ENCODE measurements around the gene FBXL16.
A peak's percentile ranks its signal among the peaks of the same experiment; 100 is the strongest.

FBXL16 gene

GRCh38 chr16:667113-667779 lies 38.4 kb downstream of the FBXL16 start:
- DNase-seq (ENCODE audit: low read depth in 1 of 2, low spot score in 1 of 2), result no peak

- DNase-seq (ENCODE audit: low read depth in 1 of 2, low spot score in 1 of 2), result no peak
Observed at GRCh38 chr16:666572-666971, 39.0 kb downstream of the FBXL16 start.

- no peak for DNase-seq (ENCODE audit: low read depth in 1 of 2, low spot score in 1 of 2)
Observed at GRCh38 chr16:662597-662996, 43.0 kb downstream of the FBXL16 start.

- no peak for DNase-seq (ENCODE audit: low read depth in 1 of 2, low spot score in 1 of 2)
Observed at GRCh38 chr16:662095-662494, 43.5 kb downstream of the FBXL16 start.

- no peak for DNase-seq (ENCODE audit: low read depth in 1 of 2, low spot score in 1 of 2)
Observed at GRCh38 chr16:661184-661821, 44.3 kb downstream of the FBXL16 start.

GRCh38 chr16:660459-661183 lies 45.0 kb downstream of the FBXL16 start:
- peak in 1 of 2 donors; percentile 48 for DNase-seq (ENCODE audit: low read depth in 1 of 2, low spot score in 1 of 2)

GRCh38 chr16:660132-660458 lies 45.5 kb downstream of the FBXL16 start:
- no peak for DNase-seq (ENCODE audit: low read depth in 1 of 2, low spot score in 1 of 2)

- no peak for DNase-seq (ENCODE audit: low read depth in 1 of 2, low spot score in 1 of 2)
Observed at GRCh38 chr16:659618-660017, 46.0 kb downstream of the FBXL16 start.

GRCh38 chr16:658679-659571 lies 46.7 kb downstream of the FBXL16 start:
- no peak for DNase-seq (ENCODE audit: low read depth in 1 of 2, low spot score in 1 of 2)

GRCh38 chr16:657487-657886 lies 48.1 kb downstream of the FBXL16 start:
- DNase-seq (ENCODE audit: low read depth in 1 of 2, low spot score in 1 of 2), result no peak

- no peak for DNase-seq (ENCODE audit: low read depth in 1 of 2, low spot score in 1 of 2)
Observed at GRCh38 chr16:654034-654433, 51.6 kb downstream of the FBXL16 start.

GRCh38 chr16:652454-653305 lies 52.9 kb downstream of the FBXL16 start:
- DNase-seq (ENCODE audit: low read depth in 1 of 2, low spot score in 1 of 2), result no peak

GRCh38 chr16:651844-652243 lies 53.8 kb downstream of the FBXL16 start:
- DNase-seq (ENCODE audit: low read depth in 1 of 2, low spot score in 1 of 2), result no peak

GRCh38 chr16:649631-650030 lies 56.0 kb downstream of the FBXL16 start:
- no peak for DNase-seq (ENCODE audit: low read depth in 1 of 2, low spot score in 1 of 2)

GRCh38 chr16:648781-649589 lies 56.6 kb downstream of the FBXL16 start, which contains the start of gene WDR90:
TSS of gene WDR90 (plus strand) at chr16:649365. CDS start at chr16:649417, 52 bp downstream.
- DNase-seq (ENCODE audit: low read depth in 1 of 2, low spot score in 1 of 2), result peak; percentile 83 to 91

GRCh38 chr16:648071-648780 lies 57.4 kb downstream of the FBXL16 start:
- no peak for DNase-seq (ENCODE audit: low read depth in 1 of 2, low spot score in 1 of 2)

- DNase-seq (ENCODE audit: low read depth in 1 of 2, low spot score in 1 of 2), result no peak
Observed at GRCh38 chr16:647173-647902, 58.3 kb downstream of the FBXL16 start.

GRCh38 chr16:646679-647172 lies 58.9 kb downstream of the FBXL16 start:
- no peak for DNase-seq (ENCODE audit: low read depth in 1 of 2, low spot score in 1 of 2)

Measured in activated CD4-positive, alpha-beta T cell treated with anti-CD3 and anti-CD28 coated beads, Interleukin-2, amount 50 U/mL, for 24 hours (primary cell).